HEK293T (cell line): ENCODE data around the gene PIK3CD.

Experiments
- BHLHE40 ChIP-seq: fragments of 450-650 bp; IDR thresholded peaks from 2 replicates; pipeline ENCODE4 v1.6.1; 2016; ENCODE audit warnings: mild to moderate bottlenecking, moderate library complexity, borderline replicate concordance
- CTBP1 ChIP-seq: fragments of 450-650 bp; IDR thresholded peaks from 2 replicates; pipeline ENCODE4 v1.6.1; 2016; ENCODE audit warnings: borderline replicate concordance
- ELF4 ChIP-seq: fragments of 450-650 bp; IDR thresholded peaks from 2 replicates; pipeline ENCODE4 v1.6.1; 2017; ENCODE audit warnings: antibody characterized with exemption
- NFRKB ChIP-seq: fragments of 450-650 bp; IDR thresholded peaks from 2 replicates; pipeline ENCODE4 v1.6.1; 2016; ENCODE audit warnings: mild to moderate bottlenecking, moderate library complexity
- SP1 ChIP-seq: fragments of 450-650 bp; IDR thresholded peaks from 2 replicates; pipeline ENCODE4 v1.6.1; 2017
- TARDBP ChIP-seq: fragments of 450-650 bp; IDR thresholded peaks from 2 replicates; pipeline ENCODE4 v1.6.1; 2016
- ZNF384 ChIP-seq: fragments of 450-650 bp; IDR thresholded peaks from 2 replicates; pipeline ENCODE4 v1.6.1; 2016

GRCh38 chr1:9670085-9670484, 18.6 kb downstream of the PIK3CD start:
- no peak for TF ChIP-seq BHLHE40
- no peak for TF ChIP-seq ELF4
- TF ChIP-seq SP1, result no peak
- TF ChIP-seq TARDBP, result no peak
- no peak for TF ChIP-seq CTBP1
- TF ChIP-seq ZNF384, result no peak
- no peak for TF ChIP-seq NFRKB
